HEK293 (cell line): ENCODE results near the gene CCDC142.

Experiments
- CTCF ChIA-PET: fragments of 350-600 bp; formaldehyde crosslinking; extraction: SDS; loops from one replicate; lab custom pipeline; 2021; ENCODE audit warnings: antibody characterized with exemption; lab: Yijun Ruan, JAX
- POLR2A ChIA-PET: fragments of 300-600 bp; formaldehyde crosslinking; extraction: SDS; loops from one replicate; lab custom pipeline; 2020; ENCODE audit warnings: antibody characterized with exemption, inconsistent platforms; lab: Yijun Ruan, JAX
- H3K27ac ChIP-seq: fragments of 200-500 bp; sonication (Bioruptor generic); 2 replicates; pipeline ENCODE4 v1.5.1; 2014; ENCODE audit warnings: low read depth, low read length, control low read depth, inconsistent platforms; ENCODE audit errors: extremely low read depth
- H3K36me3 ChIP-seq, 2 experiments: fragments of 200-500 bp in 1 of 2; sonication (Bioruptor generic) in 1 of 2; 1 replicate in 1 of 2; 2 replicates in 1 of 2; pipeline ENCODE4 v1.5.1; 2014 to 2017; ENCODE audit warnings: inconsistent platforms in 2 of 2, low read length in 2 of 2; ENCODE audit not compliant: control insufficient read depth in 2 of 2, insufficient read depth in 1 of 2
- H3K4me1 ChIP-seq: fragments of 200-500 bp; sonication (Bioruptor generic); 2 replicates; pipeline ENCODE4 v1.5.1; 2014; ENCODE audit warnings: mild to moderate bottlenecking, low read length, inconsistent platforms; ENCODE audit not compliant: control insufficient read depth, insufficient read depth
- H3K4me3 ChIP-seq: 2 replicates; pipeline ENCODE4 v1.5.1; 2011; ENCODE audit warnings: low read depth, mild to moderate bottlenecking, control low read depth, low read length, moderate library complexity
- H3K9me3 ChIP-seq: fragments of 200-500 bp; sonication (Bioruptor generic); 2 replicates; pipeline ENCODE4 v1.5.1; 2014; ENCODE audit warnings: low read depth, low read length, inconsistent platforms; ENCODE audit not compliant: control insufficient read depth, insufficient read depth
- BCL6B ChIP-seq: fragments of 450-650 bp; formaldehyde crosslinking; IDR thresholded peaks from 2 replicates; pipeline ENCODE4 v1.5.1; 2017; ENCODE audit warnings: missing biosample characterization, missing genetic modification characterization
- GFI1B ChIP-seq: fragments of 450-650 bp; formaldehyde crosslinking; IDR thresholded peaks from 2 replicates; pipeline ENCODE4 v1.5.1; 2016; ENCODE audit warnings: missing biosample characterization, missing genetic modification characterization
- GLI2 ChIP-seq: fragments of 450-650 bp; formaldehyde crosslinking; IDR thresholded peaks from 2 replicates; pipeline ENCODE4; 2017; ENCODE audit warnings: missing biosample characterization, missing genetic modification characterization, low read depth, borderline replicate concordance
- GLIS2 ChIP-seq: fragments of 450-650 bp; formaldehyde crosslinking; IDR thresholded peaks from 2 replicates; pipeline ENCODE4 v1.5.1; 2016; ENCODE audit warnings: missing biosample characterization, missing genetic modification characterization
- KLF16 ChIP-seq: fragments of 450-650 bp; formaldehyde crosslinking; IDR thresholded peaks from 2 replicates; pipeline ENCODE4 v1.5.1; 2017; ENCODE audit warnings: missing biosample characterization, missing genetic modification characterization
- TRIM28 ChIP-seq: IDR thresholded peaks from 2 replicates; pipeline ENCODE4 v1.6.1; 2011; ENCODE audit warnings: low read length, control low read depth, borderline replicate concordance
- ZBTB17 ChIP-seq: fragments of 450-650 bp; formaldehyde crosslinking; IDR thresholded peaks from 2 replicates; pipeline ENCODE4 v1.5.1; 2016; ENCODE audit warnings: missing biosample characterization, missing genetic modification characterization
- ZFHX2 ChIP-seq: fragments of 450-650 bp; formaldehyde crosslinking; conservative IDR thresholded peaks from 2 replicates; pipeline ENCODE4 v1.5.1; 2016; ENCODE audit warnings: missing biosample characterization, missing genetic modification characterization
- ZNF132 ChIP-seq: fragments of 450-650 bp; formaldehyde crosslinking; IDR thresholded peaks from 2 replicates; pipeline ENCODE4 v1.5.1; 2017; ENCODE audit warnings: missing biosample characterization, missing genetic modification characterization, borderline replicate concordance
- ZNF18 ChIP-seq: fragments of 450-650 bp; formaldehyde crosslinking; IDR thresholded peaks from 2 replicates; pipeline ENCODE4 v1.5.1; 2016; ENCODE audit warnings: missing biosample characterization, missing genetic modification characterization
- ZNF214 ChIP-seq: fragments of 450-650 bp; formaldehyde crosslinking; IDR thresholded peaks from 2 replicates; pipeline ENCODE4 v1.5.1; 2017; ENCODE audit warnings: missing biosample characterization, mild to moderate bottlenecking, missing genetic modification characterization, borderline replicate concordance
- ZNF221 ChIP-seq: fragments of 450-650 bp; formaldehyde crosslinking; IDR thresholded peaks from 2 replicates; pipeline ENCODE4 v1.5.1; 2017; ENCODE audit warnings: missing biosample characterization, missing genetic modification characterization, borderline replicate concordance
- ZNF24 ChIP-seq: fragments of 450-650 bp; formaldehyde crosslinking; IDR thresholded peaks from 2 replicates; pipeline ENCODE4 v1.5.1; 2016; ENCODE audit warnings: missing biosample characterization, missing genetic modification characterization
- ZNF274 ChIP-seq, 2 experiments: fragments of 200-500 bp in 1 of 2; fragments of 450-650 bp in 1 of 2; sonication (Bioruptor generic) in 1 of 2; formaldehyde crosslinking in 1 of 2; IDR thresholded peaks; 2 replicates each; pipeline versions ENCODE4 v1.5.1 to v1.6.1; 2014 to 2016; ENCODE audit warnings: borderline replicate concordance in 1 of 2, inconsistent platforms in 1 of 2, low read length in 1 of 2, missing biosample characterization in 1 of 2, missing genetic modification characterization in 1 of 2
- ZNF311 ChIP-seq: fragments of 450-650 bp; formaldehyde crosslinking; IDR thresholded peaks from 2 replicates; pipeline ENCODE4 v1.5.1; 2017; ENCODE audit warnings: missing biosample characterization, missing genetic modification characterization, borderline replicate concordance
- ZNF324 ChIP-seq: fragments of 450-650 bp; formaldehyde crosslinking; IDR thresholded peaks from 2 replicates; pipeline ENCODE4 v1.5.1; 2016; ENCODE audit warnings: missing biosample characterization, missing genetic modification characterization
- ZNF48 ChIP-seq: fragments of 450-650 bp; formaldehyde crosslinking; IDR thresholded peaks from 2 replicates; pipeline ENCODE4 v1.5.1; 2016; ENCODE audit warnings: missing biosample characterization, missing genetic modification characterization
- ZNF560 ChIP-seq: fragments of 450-650 bp; formaldehyde crosslinking; IDR thresholded peaks from 2 replicates; pipeline ENCODE4 v1.5.1; 2017; ENCODE audit warnings: missing biosample characterization, missing genetic modification characterization, borderline replicate concordance
- ZNF670 ChIP-seq: fragments of 450-650 bp; formaldehyde crosslinking; IDR thresholded peaks from 2 replicates; pipeline ENCODE4 v1.5.1; 2016; ENCODE audit warnings: missing biosample characterization, missing genetic modification characterization, low read depth
- ZNF785 ChIP-seq: fragments of 450-650 bp; formaldehyde crosslinking; IDR thresholded peaks from 2 replicates; pipeline ENCODE4 v1.5.1; 2016; ENCODE audit warnings: missing biosample characterization, missing genetic modification characterization
- ZSCAN23 ChIP-seq: fragments of 450-650 bp; formaldehyde crosslinking; IDR thresholded peaks from 2 replicates; pipeline ENCODE4 v1.5.1; 2016; ENCODE audit warnings: missing biosample characterization, missing genetic modification characterization

Gene CCDC142

GRCh38 chr2:74504591-74504990, 21.8 kb upstream of the CCDC142 start:
- ChIA-PET POLR2A (interaction anchor here (1.8 to 3.1 kb wide), 3 partner anchors 22 to 46 kb away, joined by 6 to 16 read pairs (median 12); partner anchors contain the start of genes AUP1, DQX1, HTRA2 and WBP1), CTCF (interaction anchor here (1.0 to 2.8 kb wide), 3 partner anchors 15 to 81 kb away, joined by 3 to 13 read pairs (median 6); partner anchors contain the start of genes CCDC142 and TTC31)
- H3K4me3 ChIP-seq: no peak overlapping the region
- no peak for TF ChIP-seq ZFHX2 (tag by site-specific recombination)
- no peak for TF ChIP-seq ZNF785
- TF ChIP-seq GFI1B (tag by site-specific recombination): no peak
- TF ChIP-seq ZNF132 (tag by site-specific recombination): no peak
- TF ChIP-seq KLF16 (tag by site-specific recombination): no peak
- TF ChIP-seq ZNF560 (tag by site-specific recombination): no peak
- no peak for TF ChIP-seq ZNF24 (tag by site-specific recombination)
- peaks cover 4 to 20% of the 10 kb centered on the region in 2 experiments; a peak in 2 of 3 replicates for H3K36me3 ChIP-seq
- no peak overlapping the region for H3K27ac ChIP-seq
- peaks cover 4% of the 10 kb centered on the region; the same call in 1 of the 2 replicates for H3K4me1 ChIP-seq
- H3K9me3 ChIP-seq: no peaks in the 10 kb centered on the region

- peaks cover 4% of the 10 kb centered on the region; the same call in 1 of the 2 replicates for H3K4me1 ChIP-seq
- CTCF ChIA-PET: interaction anchor here (0.7 to 2.8 kb wide), 5 partner anchors 12 to 82 kb away, joined by 3 to 13 read pairs (median 3); partner anchors contain the start of genes CCDC142 and TTC31
- no peaks in the 10 kb centered on the region for H3K9me3 ChIP-seq
- H3K27ac ChIP-seq: no peak overlapping the region; the same call in 1 of the 2 replicates
- TF ChIP-seq TRIM28: no peak
- TF ChIP-seq, all 188 proteins: peak for 0
- peaks cover 4 to 20% of the 10 kb centered on the region in 2 experiments; a peak in 2 of 3 replicates for H3K36me3 ChIP-seq
- H3K4me3 ChIP-seq: peak overlapping the region; percentile 36
- POLR2A ChIA-PET: interaction anchor here (1.2 to 3.1 kb wide), 5 partner anchors 23 to 85 kb away, joined by 3 to 16 read pairs (median 6); partner anchors contain the start of genes AUP1, DQX1, HTRA2 and WBP1
These were observed 21.0 kb upstream of the CCDC142 start for GRCh38 chr2:74503506-74504475.

GRCh38 chr2:74502720-74503505, 20.1 kb upstream of the CCDC142 start:
- no peaks in the 10 kb centered on the region for H3K9me3 ChIP-seq
- H3K4me1 ChIP-seq: no peaks in the 10 kb centered on the region
- H3K4me3 ChIP-seq: peak overlapping the region; percentile 36
- CTCF ChIA-PET: interaction anchor here (1.2 to 2.8 kb wide), 4 partner anchors 10 to 83 kb away, joined by 3 to 13 read pairs (median 4); partner anchors contain the start of genes CCDC142 and TTC31
- POLR2A ChIA-PET: interaction anchor here (1.2 to 3.1 kb wide), 5 partner anchors 24 to 85 kb away, joined by 3 to 16 read pairs (median 6); partner anchors contain the start of genes AUP1, DQX1, HTRA2 and WBP1
- H3K36me3 ChIP-seq: peaks cover 4 to 20% of the 10 kb centered on the region in 2 experiments; a peak in 2 of 3 replicates
- H3K27ac ChIP-seq: no peak overlapping the region; the same call in 1 of the 2 replicates
- TF ChIP-seq ZNF48 (tag by site-specific recombination): no peak
- peak; percentile 78 for TF ChIP-seq ZBTB17 (tag by site-specific recombination)
- no peak for TF ChIP-seq ZNF311
- TF ChIP-seq ZNF221: no peak
- peak; percentile 75 for TF ChIP-seq GLIS2 (tag by site-specific recombination)
- no peak for TF ChIP-seq ZNF18 (tag by site-specific recombination)
- no peak for TF ChIP-seq ZSCAN23 (tag by site-specific recombination)
- TF ChIP-seq ZNF274 (IDR thresholded peaks at IDR 0.05; ENCODE audit: low read length): no peak
- TF ChIP-seq ZNF274 (tag by site-specific recombination; IDR thresholded peaks at IDR 0.05; ENCODE audit: borderline replicate concordance): no peak
- no peak for TF ChIP-seq TRIM28
- TF ChIP-seq BCL6B (tag by site-specific recombination): no peak
- TF ChIP-seq ZNF670 (tag by site-specific recombination): no peak
- TF ChIP-seq ZNF214 (tag by site-specific recombination): no peak
- no peak for TF ChIP-seq ZNF324 (tag by site-specific recombination)
- TF ChIP-seq GLI2 (tag by site-specific recombination): no peak
